Mesenchymal stem cell (in vitro differentiated cells and primary cell): ENCODE measurements around the gene METTL13.

Experiments
- DNase-seq: peaks from one replicate; pipeline ENCODE4 v3.0.0-alpha.2; 2013
- H2AFZ ChIP-seq: one replicate; pipeline ENCODE4 v1.6.1; 2013; ENCODE audit warnings: low read depth, mild to moderate bottlenecking, control low read depth, inconsistent platforms, low read length, moderate library complexity
- H2AK5ac ChIP-seq: 2 replicates; pipeline ENCODE4 v1.6.1; 2013; ENCODE audit warnings: low read length, moderate library complexity, mild to moderate bottlenecking, inconsistent platforms; ENCODE audit not compliant: severe bottlenecking
- H2BK120ac ChIP-seq: one replicate; pipeline ENCODE4 v1.6.1; 2013; ENCODE audit warnings: low read depth, mild to moderate bottlenecking, inconsistent platforms, low read length, moderate library complexity
- H2BK12ac ChIP-seq, 2 experiments: one replicate each; pipeline ENCODE4 v1.6.1; 2013; ENCODE audit warnings: inconsistent platforms in 2 of 2, low read length in 2 of 2, mild to moderate bottlenecking in 2 of 2, moderate library complexity in 2 of 2, control low read depth in 1 of 2
- H2BK15ac ChIP-seq: one replicate; pipeline ENCODE4 v1.6.1; 2013; ENCODE audit warnings: mild to moderate bottlenecking, low read depth, inconsistent platforms; ENCODE audit not compliant: poor library complexity, severe bottlenecking
- H2BK5ac ChIP-seq: 2 replicates; pipeline ENCODE4 v1.6.1; 2013; ENCODE audit warnings: low read depth, mild to moderate bottlenecking, low read length, control low read depth, inconsistent platforms; ENCODE audit not compliant: poor library complexity, severe bottlenecking
- H3K14ac ChIP-seq, 2 experiments: one replicate each; pipeline ENCODE4 v1.6.1; 2013; ENCODE audit warnings: inconsistent platforms in 2 of 2, low read length in 2 of 2, control low read depth in 1 of 2, mild to moderate bottlenecking in 1 of 2, moderate library complexity in 1 of 2
- H3K18ac ChIP-seq, 2 experiments: one replicate each; pipeline ENCODE4 v1.6.1; 2013; ENCODE audit warnings: inconsistent platforms in 2 of 2, low read length in 2 of 2, control low read depth in 1 of 2, low read depth in 1 of 2, mild to moderate bottlenecking in 1 of 2
- H3K23ac ChIP-seq, 2 experiments: one replicate each; pipeline ENCODE4 v1.6.1; 2013; ENCODE audit warnings: inconsistent platforms in 2 of 2, low read length in 2 of 2, mild to moderate bottlenecking in 2 of 2, moderate library complexity in 2 of 2, control low read depth in 1 of 2
- H3K27ac ChIP-seq: 2 replicates; pipeline ENCODE4 v1.5.1; 2013; ENCODE audit warnings: mild to moderate bottlenecking, moderate library complexity, low read length, control low read depth, inconsistent platforms; ENCODE audit not compliant: poor library complexity, severe bottlenecking
- H3K27me3 ChIP-seq, 2 experiments: 2 replicates each; pipeline versions ENCODE4 v1.6.1 to v1.7.0; 2013; ENCODE audit warnings: low read length in 2 of 2, mild to moderate bottlenecking in 2 of 2, moderate library complexity in 2 of 2, control low read depth in 1 of 2, inconsistent platforms in 1 of 2; ENCODE audit not compliant: control insufficient read depth in 1 of 2, insufficient read depth in 1 of 2
- H3K36me3 ChIP-seq, 2 experiments: 2 replicates each; pipeline versions ENCODE4 v1.6.1 to v1.7.0; 2013; ENCODE audit warnings: low read length in 2 of 2, control low read depth in 1 of 2, inconsistent platforms in 1 of 2, low read depth in 1 of 2, mild to moderate bottlenecking in 1 of 2; ENCODE audit not compliant: insufficient read depth in 2 of 2, control insufficient read depth in 1 of 2
- H3K4ac ChIP-seq, 2 experiments: one replicate each; pipeline ENCODE4 v1.6.1; 2013; ENCODE audit warnings: inconsistent platforms in 2 of 2, low read length in 2 of 2, mild to moderate bottlenecking in 2 of 2, moderate library complexity in 2 of 2, control low read depth in 1 of 2, low read depth in 1 of 2
- H3K4me1 ChIP-seq: 2 replicates; pipeline ENCODE4 v1.6.1; 2013; ENCODE audit warnings: low read depth, low read length, control low read depth; ENCODE audit not compliant: control insufficient read depth, insufficient read depth
- H3K4me2 ChIP-seq: 2 replicates; pipeline ENCODE4 v1.6.1; 2013; ENCODE audit warnings: low read length, mild to moderate bottlenecking, inconsistent platforms; ENCODE audit not compliant: poor library complexity, severe bottlenecking
- H3K4me3 ChIP-seq, 2 experiments: 2 replicates each; pipeline versions ENCODE4 v1.5.1 to v1.7.0; 2013; ENCODE audit warnings: low read length in 2 of 2, mild to moderate bottlenecking in 2 of 2, control low read depth in 1 of 2, low read depth in 1 of 2; ENCODE audit not compliant: insufficient read depth in 1 of 2
- H3K79me1 ChIP-seq: replicated peaks from 2 replicates; pipeline ENCODE4 v1.6.1; 2013; ENCODE audit warnings: mild to moderate bottlenecking, control low read depth, low read length, inconsistent platforms; ENCODE audit not compliant: poor library complexity, severe bottlenecking
- H3K9ac ChIP-seq: 2 replicates; pipeline ENCODE4 v1.7.0; 2013; ENCODE audit warnings: mild to moderate bottlenecking, low read length, moderate library complexity
- H3K9me3 ChIP-seq: 2 replicates; pipeline ENCODE4 v1.7.0; 2013; ENCODE audit warnings: mild to moderate bottlenecking, low read length; ENCODE audit not compliant: control insufficient read depth
- H4K8ac ChIP-seq: one replicate; pipeline ENCODE4 v1.6.1; 2013; ENCODE audit warnings: inconsistent platforms, mild to moderate bottlenecking, low read length, moderate library complexity
- H4K91ac ChIP-seq: one replicate; pipeline ENCODE4 v1.6.1; 2013; ENCODE audit warnings: mild to moderate bottlenecking, low read length, inconsistent platforms
- WGBS: methylation state at CpG from one replicate; pipeline ENCODE4 v1.1.7; 2013; ENCODE audit warnings: mixed read lengths; 5-methylcytosine and 5-hydroxymethylcytosine counted together

The METTL13 gene

DNA sequence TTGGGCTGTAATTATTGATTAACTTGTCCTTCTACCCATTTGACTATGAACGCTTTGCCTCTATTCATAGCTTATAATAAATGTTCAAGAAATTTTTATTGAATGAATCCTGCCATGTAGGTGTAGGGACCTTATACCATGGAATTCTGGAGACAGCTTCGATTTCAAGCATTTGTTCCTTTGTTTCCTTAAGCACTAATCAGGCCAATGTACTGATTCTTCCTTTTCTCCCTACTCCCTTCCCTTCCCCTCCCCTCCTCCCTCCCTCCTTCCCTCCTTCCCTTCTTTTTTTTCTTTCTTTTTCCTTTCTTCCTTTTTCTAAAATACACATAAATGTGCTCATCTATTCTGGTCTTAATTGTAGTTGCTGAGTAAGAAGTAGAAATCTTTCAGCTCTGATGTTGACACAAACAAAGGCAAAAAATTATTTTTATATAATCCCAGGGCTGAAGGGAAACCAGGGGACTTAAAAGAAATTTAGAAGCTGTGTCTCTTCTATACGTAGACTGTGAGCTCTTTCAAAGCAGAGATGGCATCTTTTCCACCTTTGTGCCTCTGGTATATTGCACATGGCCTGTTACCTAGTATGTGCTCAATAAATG, 34.9 kb downstream of the METTL13 start:
- Histone ChIP-seq H3K4me1 (peaks cover 6% of the 10 kb centered on the region), H3K9me3 (no peaks in the 10 kb centered on the region), H3K79me1 (no peaks in the 10 kb centered on the region), H2BK12ac (no peak overlapping the region), H2AFZ (no peak overlapping the region), H3K4me3 (no peak overlapping the region), H2BK15ac (no peak overlapping the region), H3K27me3 (no peaks in the 10 kb centered on the region), H2AK5ac (no peak overlapping the region), H3K9ac (no peak overlapping the region), H3K27ac (no peak overlapping the region), H2BK5ac (no peak overlapping the region), H3K23ac (no peak overlapping the region), H3K4me2 (no peak overlapping the region), H3K18ac (no peak overlapping the region), H4K91ac (no peak overlapping the region), H3K36me3 (no peaks in the 10 kb centered on the region), H3K4ac (no peak overlapping the region), H2BK120ac (no peak overlapping the region), H4K8ac (no peak overlapping the region), H3K14ac (no peak overlapping the region)
- 100% methylated on average over 1 of the region's 3 CpGs for WGBS
- DNase-seq, result no peak

GRCh38 chr1:171817511-171818265, 36.2 kb downstream of the METTL13 start:
- Histone ChIP-seq H3K4me2 (no peak overlapping the region), H2BK120ac (no peak overlapping the region), H4K91ac (peak overlapping the region; percentile 22), H3K4me3 (no peak overlapping the region), H3K9ac (peak overlapping the region; percentile 56), H3K27ac (no peak overlapping the region), H2BK5ac (no peak overlapping the region), H2BK15ac (no peak overlapping the region), H3K27me3 (no peaks in the 10 kb centered on the region), H3K9me3 (no peaks in the 10 kb centered on the region), H3K36me3 (no peaks in the 10 kb centered on the region), H2AFZ (no peak overlapping the region), H2AK5ac (no peak overlapping the region), H3K14ac (no peak overlapping the region), H4K8ac (peak overlapping the region; percentile 29), H3K4ac (no peak overlapping the region), H2BK12ac (no peak overlapping the region), H3K4me1 (peaks cover 6% of the 10 kb centered on the region), H3K18ac (no peak overlapping the region), H3K23ac (no peak overlapping the region), H3K79me1 (no peaks in the 10 kb centered on the region)
- 5% methylated on average over 3 of the region's 3 CpGs for WGBS
- DNase-seq, result peak; percentile 93

GRCh38 chr1:171819946-171820345, 38.5 kb downstream of the METTL13 start:
- no peak overlapping the region for H3K4me3 ChIP-seq
- no peaks in the 10 kb centered on the region for H3K36me3 ChIP-seq
- peaks cover 6% of the 10 kb centered on the region for H3K4me1 ChIP-seq
- H3K14ac ChIP-seq, result no peak overlapping the region
- 73% methylated on average over 2 of the region's 2 CpGs for WGBS
- H3K18ac ChIP-seq, result no peak overlapping the region
- no peaks in the 10 kb centered on the region for H3K27me3 ChIP-seq
- H2BK120ac ChIP-seq, result no peak overlapping the region
- H2BK12ac ChIP-seq, result no peak overlapping the region
- H2BK15ac ChIP-seq, result no peak overlapping the region
- H3K27ac ChIP-seq, result no peak overlapping the region
- no peak overlapping the region for H4K8ac ChIP-seq
- no peak overlapping the region for H2BK5ac ChIP-seq
- no peaks in the 10 kb centered on the region for H3K9me3 ChIP-seq
- no peak overlapping the region for H3K23ac ChIP-seq
- H3K4me2 ChIP-seq, result no peak overlapping the region
- DNase-seq, result no peak
- H2AK5ac ChIP-seq, result no peak overlapping the region
- H3K79me1 ChIP-seq, result no peaks in the 10 kb centered on the region
- no peak overlapping the region for H3K9ac ChIP-seq
- no peak overlapping the region for H3K4ac ChIP-seq
- H2AFZ ChIP-seq, result no peak overlapping the region
- H4K91ac ChIP-seq, result no peak overlapping the region

- Histone ChIP-seq H2BK15ac (no peak overlapping the region), H2AFZ (no peak overlapping the region), H3K4me1 (no peaks in the 10 kb centered on the region), H4K91ac (no peak overlapping the region), H3K27ac (no peak overlapping the region), H2BK5ac (no peak overlapping the region), H3K23ac (no peak overlapping the region), H2BK120ac (no peak overlapping the region), H3K4ac (no peak overlapping the region), H2AK5ac (no peak overlapping the region), H3K18ac (no peak overlapping the region), H3K4me3 (no peak overlapping the region), H3K4me2 (no peak overlapping the region), H3K9ac (no peak overlapping the region), H3K79me1 (no peaks in the 10 kb centered on the region), H2BK12ac (no peak overlapping the region), H3K9me3 (peaks cover 8% of the 10 kb centered on the region), H3K36me3 (no peaks in the 10 kb centered on the region), H3K27me3 (no peaks in the 10 kb centered on the region), H4K8ac (no peak overlapping the region), H3K14ac (no peak overlapping the region)
- WGBS, result 45% methylated on average over 1 of the region's 1 CpG
- DNase-seq, result no peak
Observed at GRCh38 chr1:171826973-171827372, 45.5 kb downstream of the METTL13 start.
